Retina (tissue), 1 donor: Measurements from ENCODE around the gene RBM46.

Experiments
- DNase-seq: peaks from one replicate; pipeline ENCODE4 v3.0.0-alpha.2; 2016

Gene RBM46, protein sequence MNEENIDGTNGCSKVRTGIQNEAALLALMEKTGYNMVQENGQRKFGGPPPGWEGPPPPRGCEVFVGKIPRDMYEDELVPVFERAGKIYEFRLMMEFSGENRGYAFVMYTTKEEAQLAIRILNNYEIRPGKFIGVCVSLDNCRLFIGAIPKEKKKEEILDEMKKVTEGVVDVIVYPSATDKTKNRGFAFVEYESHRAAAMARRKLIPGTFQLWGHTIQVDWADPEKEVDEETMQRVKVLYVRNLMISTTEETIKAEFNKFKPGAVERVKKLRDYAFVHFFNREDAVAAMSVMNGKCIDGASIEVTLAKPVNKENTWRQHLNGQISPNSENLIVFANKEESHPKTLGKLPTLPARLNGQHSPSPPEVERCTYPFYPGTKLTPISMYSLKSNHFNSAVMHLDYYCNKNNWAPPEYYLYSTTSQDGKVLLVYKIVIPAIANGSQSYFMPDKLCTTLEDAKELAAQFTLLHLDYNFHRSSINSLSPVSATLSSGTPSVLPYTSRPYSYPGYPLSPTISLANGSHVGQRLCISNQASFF

DNA sequence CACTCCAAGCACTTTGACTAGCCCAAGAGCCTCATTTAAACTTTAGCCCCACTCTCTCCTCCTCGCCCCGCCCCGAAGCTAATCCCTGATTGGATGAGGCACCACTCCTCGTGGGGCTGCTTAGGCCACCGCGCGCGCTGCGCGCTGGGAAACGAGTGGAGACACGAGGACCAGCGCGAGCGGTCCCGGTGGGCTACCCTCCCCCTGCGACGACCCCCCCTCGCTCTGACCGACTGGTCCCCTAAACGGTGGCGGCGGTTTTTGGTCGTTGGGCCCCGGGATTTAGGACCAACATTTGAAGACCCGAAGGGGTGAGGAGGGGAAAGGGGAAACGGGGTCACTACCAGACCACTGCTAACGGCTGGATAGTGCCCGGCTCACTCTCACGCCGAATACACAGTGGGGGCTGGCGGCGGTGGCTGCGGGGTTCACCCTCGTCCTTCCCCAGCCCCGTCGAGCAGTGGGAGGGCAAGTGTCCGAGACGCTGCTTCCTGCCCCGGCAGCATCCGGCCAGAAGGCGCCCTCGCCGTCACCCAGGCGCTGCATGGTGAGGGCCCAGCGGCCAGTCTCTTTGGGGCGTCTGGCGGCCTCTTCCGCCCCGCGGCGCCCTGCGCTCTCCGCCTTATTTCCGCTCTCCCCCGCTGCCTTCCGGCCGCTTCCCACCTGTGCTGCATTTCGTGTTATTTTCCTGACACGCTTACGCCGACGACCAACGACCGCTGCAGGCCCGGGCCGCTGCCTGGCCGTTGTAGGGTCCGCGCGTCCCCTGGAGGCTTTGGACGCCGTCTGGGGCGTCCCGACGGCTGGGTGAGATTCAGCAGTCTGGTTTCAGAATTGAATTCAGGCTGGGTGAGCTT, at the start of gene RBM46:
TSS of gene RBM46 (plus strand) at position 147 of the 857 bp plus-strand sequence. CDS start 15,481 bp downstream, outside the sequence.
- DNase-seq = no peak

DNA sequence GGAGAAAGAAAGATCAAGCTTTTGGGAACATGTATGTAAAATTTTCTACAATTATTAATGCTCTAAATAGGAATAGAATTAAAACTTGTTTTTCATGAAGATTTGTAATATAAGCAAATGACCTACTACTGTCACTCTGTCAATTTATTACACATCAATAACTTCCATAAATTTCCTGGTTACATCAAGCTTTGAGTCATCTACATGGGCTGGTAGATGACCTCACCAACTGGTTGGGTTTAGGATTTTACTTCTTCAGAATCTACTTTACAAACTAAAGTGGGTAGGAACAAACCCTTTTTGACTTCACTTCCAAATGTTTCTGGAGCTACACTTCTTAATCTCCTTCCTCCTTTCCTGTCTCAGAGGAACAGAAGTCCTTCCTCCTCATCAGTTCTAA, 49.3 kb upstream of the RBM46 start:
- no peak for DNase-seq

DNA sequence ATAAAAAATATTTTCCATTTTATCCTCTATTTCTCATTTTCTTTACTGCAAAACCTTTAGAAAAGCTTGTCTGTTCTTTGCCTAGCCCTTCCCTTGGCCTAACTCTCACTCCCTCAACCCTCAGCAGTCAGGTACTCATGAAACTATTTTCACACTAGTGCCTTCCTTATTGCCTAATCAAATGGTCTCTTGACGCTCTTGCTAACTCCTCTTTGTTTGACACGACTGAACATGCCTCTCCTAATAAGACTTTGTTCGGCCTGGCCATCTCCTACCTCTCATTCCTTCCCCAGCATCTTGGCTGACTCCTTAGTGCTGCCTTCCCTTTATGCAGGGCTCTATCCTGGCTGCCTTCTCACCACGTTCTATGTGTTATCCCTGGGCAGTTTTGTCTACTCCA, 48.4 kb upstream of the RBM46 start:
- DNase-seq = no peak

DNA sequence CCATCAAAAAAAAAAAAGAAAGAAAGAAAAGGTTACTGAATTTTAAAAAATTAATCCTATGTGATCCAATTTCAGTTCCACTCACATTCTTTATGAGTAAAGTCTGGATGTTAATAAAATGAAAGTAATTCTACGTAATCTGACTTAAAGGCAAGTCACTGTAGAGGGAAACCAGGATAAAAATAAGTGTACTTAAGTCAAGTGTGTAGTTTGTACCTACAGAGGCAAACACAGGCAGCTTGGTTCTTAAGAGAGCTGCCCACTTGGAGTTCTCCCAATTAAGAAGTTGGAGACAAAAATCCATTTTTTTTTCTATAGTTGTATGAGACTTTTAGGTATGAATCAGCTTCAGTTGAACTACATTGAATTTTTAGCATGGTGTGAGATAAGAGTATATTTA, 44.3 kb upstream of the RBM46 start:
- no peak for DNase-seq

DNA sequence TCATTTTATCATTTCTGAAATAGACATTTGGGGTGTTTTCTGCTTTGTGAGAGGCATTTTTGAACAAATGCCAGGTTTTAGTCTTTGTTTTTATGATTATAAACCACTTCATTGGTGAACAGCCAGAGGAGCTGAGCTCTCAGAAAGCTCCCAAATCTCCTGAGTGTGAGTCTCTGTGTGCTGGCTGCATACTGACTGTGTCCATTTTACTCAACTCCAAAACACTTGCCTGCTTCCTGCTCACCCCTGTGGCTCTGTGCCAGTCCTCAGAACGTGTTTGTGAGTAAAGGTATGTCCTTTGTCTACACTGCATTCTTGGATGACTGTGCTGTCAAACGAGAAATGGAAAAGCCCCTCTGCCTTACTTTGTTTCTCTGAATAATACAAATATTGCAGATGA, 42.6 kb upstream of the RBM46 start:
- DNase-seq = no peak

DNA sequence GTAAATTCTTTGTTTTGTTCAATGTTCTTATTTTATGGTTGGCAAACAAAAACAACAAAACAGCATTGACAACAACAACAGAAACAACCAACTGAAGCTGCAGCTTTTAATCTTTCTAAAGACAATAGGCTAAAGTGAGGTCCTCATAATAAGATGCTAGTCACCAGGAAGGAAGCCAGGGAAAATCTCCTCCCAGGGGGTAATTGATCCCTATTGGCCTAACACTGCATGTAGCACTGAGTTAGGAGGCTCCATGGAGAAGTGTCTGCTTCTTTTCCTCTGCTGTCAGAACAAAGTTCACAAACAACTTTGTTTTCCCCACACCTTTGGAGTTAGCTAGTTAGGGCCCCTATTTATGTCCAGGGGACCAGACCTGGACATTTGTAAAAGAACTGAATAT, 42.0 kb upstream of the RBM46 start:
- DNase-seq = no peak

DNA sequence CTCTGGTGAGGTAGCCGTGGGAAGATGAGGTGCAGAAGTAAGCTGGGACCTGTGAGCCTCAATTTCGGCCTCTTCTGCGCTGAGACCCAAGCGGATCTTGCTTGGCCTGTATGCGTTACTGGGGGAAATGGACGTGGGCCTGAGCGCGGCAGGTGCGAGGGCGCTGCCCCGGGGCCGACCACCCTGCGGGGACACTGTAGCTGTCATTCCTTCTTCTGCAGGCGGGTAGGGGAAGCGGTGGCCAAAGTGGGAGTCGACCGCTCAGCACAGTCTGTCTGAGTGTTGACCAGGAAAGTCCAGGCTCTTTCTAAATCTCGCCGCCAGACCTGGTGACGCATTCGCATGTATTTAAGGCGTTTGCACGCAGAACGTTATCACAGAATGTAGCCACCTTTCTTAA, 40.6 kb upstream of the RBM46 start:
- peak; percentile 51 for DNase-seq

DNA sequence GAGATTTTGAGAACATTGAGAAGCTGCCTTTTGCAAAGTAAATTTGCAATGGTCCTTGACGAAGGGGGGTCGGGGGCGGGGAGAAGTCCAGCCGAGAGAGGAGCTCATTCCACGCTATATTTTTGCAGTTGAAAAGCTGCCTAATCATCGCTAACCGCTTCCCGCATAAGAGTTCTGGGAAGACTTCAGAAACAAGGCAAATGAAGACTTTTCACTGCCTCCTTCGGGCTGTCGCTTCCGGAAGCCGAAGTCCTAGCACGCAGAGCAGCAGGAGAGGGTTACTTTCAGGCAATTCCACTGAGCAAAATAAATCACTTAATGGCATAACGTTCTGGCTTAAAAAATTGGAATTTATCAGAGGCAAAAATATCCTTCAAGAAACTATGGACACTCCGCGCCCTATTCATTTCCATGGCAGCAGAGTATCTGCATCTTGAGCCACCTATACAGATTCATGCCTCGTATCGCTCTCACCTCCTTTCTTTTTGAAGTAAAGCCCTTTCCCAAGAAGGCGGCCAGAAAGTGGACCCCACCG, 39.9 kb upstream of the RBM46 start:
- DNase-seq = peak; percentile 60

DNA sequence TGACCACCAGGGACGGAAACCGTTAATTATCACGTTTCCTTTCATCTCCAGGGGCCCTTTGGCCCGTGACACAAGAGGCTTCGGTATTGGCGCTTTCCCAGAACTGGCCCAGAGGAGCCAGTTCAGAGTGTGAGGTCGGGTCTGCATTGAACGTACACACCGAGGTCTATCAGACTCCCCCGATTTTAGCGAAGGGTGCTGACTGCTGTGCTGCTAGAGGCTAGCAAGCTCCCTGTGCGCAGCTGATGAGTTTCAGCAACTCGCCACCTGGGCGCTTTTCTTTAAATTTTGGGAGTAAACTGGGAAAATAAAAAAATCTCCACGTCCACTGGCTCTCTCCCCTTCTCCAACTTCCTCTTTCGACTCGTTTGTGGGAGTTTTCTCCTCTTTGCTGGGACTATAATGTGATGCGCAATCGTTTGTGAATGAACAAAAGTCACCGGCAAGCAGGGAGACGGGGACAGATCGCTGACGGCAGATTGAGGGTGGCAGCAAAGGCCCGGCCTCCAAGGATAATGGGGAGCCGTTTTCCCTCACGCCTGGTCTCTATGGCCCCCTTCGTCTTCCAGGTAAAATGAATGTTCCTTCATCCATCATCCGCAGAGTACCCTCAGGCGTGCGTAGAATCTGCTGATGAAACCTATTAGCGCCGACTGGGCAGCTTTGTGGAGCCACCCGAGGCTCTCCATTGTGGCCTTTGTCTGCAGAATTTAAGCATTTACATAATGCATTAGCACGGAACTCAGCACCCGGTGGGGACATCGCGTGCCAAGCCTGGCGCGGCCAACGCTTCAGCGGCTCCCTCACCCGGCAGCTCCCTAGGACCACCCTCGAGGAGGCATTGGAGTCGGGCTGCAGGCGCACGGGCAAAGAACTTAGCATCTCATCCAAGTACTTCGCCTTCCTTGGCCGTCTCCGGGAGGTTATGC, 38.9 kb upstream of the RBM46 start:
- DNase-seq = peak; percentile 82

DNA sequence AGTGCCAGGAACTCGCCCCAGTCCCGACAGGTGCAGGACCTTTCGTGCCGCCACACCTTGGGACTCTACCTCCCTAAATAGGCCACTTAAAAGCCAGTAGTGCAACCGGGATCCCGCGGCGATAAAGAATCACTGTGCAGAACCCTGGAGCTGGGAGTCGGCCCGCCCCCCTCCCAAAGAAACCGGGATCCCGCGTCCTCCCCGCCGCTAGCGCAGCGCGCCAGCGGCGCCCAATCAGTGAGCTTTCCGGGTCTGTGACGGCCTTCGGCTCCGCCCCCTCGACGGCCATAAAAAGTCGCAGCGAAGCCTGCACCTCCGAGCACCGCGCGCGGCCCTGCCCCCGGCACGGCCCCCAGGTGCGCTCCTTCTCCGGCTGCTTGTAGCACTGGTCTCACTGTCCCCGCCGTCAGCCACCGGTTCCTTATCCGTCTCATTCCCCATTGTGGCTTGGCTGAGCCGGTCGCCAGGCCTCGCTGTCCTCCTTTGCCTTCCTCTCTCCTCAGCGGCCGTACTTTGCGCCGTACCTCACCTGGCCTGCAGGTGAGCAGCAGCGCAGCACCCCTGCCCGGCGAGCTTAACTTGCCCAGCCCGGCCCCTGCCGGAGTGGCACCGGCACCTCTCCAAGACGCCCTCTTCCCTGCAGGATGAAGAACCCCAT, 37.3 kb upstream of the RBM46 start, which contains the start of gene LRAT:
TSS of gene LRAT (plus strand) at position 318 of the 658 bp plus-strand sequence. CDS start at position 645, 327 bp downstream.
- peak; percentile 70 for DNase-seq

DNA sequence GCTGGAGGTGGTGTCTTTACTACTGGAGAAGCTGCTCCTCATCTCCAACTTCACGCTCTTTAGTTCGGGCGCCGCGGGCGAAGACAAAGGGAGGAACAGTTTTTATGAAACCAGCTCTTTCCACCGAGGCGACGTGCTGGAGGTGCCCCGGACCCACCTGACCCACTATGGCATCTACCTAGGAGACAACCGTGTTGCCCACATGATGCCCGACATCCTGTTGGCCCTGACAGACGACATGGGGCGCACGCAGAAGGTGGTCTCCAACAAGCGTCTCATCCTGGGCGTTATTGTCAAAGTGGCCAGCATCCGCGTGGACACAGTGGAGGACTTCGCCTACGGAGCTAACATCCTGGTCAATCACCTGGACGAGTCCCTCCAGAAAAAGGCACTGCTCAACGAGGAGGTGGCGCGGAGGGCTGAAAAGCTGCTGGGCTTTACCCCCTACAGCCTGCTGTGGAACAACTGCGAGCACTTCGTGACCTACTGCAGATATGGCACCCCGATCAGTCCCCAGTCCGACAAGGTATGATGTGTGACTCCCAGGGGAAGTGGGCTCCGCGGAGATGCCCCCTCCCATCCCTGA, 36.6 kb upstream of the RBM46 start:
- DNase-seq = peak; percentile 52

DNA sequence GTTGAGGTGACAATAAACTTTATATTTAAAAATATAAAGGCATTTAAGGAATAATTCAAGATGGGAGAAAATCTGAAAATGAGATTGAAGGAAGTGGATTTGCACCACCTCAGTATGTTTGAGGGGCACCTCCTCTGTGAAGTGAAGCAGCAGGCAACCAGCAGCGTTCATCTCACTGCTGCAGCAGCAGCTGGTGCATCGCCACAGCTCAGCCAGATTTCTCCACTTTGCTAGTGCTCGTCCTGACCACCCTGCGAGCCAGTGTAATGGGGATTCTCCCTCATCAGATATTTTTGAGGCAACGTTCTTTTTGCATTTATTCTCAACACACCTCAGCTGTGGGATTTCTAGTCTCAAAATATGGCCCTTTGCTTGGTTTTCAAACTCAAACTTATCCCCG, 23.4 kb upstream of the RBM46 start:
- DNase-seq = no peak

DNA sequence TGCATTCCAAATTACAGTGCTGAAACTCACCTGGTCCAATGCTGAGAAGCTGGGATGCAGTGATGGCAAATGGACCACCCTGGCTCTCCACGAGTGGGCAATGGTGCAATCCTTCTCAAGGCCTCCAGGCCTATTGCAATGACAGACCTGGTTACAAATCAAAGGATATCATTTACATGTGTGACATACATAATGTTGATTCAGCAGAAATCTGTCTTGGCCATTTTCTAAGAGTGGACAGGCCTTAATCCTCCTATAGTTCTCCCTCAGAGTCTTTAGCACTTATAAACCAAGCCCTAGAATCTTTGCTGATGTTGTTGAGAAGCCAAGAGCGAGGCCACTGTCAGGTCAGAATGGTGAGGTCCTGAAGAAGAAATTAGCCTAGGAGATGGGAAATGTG, 20.2 kb upstream of the RBM46 start:
- DNase-seq = no peak

DNA sequence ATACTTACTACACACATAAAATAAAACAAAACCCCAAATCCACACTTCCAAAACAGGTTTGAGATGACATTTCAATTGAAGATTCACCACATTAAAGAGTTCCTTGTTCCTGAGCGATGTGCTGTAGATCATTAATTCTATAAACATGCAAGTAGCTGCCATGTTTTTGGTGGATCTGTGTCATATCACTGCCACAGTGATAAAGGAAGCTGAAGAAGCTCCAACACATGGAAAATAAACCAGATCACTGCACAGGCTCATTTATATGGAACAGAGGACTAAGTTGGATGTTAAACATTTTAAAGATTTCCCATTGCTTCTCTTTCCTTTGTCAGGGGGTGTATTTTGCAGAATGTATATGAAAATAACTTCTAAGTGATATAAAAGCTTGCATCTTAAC, 2.8 kb upstream of the RBM46 start:
- no peak for DNase-seq

DNA sequence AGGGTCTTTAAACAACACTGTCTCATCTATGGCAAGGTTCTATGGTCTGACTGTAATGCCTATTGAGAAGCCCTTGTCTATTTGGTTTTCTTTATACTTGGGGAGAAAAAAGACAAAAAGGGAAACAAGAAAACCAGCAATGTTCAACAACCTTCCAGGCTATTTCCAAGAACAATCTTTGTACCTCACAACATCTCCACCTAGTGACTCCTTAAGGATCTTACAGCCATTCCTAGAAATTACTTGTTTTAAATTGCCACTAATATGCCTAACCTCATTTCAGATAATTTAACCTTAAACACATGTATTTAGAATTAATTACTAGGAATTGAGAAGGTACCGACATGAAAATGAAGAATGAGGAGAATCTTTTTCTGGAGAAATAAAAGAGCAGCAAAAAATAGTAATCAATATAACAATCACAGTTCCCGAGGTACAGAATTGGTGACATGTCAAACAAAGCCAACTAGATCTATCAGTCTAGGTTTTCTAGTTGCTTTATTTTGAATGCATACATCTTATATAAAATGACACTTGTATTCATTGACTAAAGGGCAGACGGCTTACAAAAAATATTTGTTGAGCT, 1.6 kb upstream of the RBM46 start:
- DNase-seq = no peak

DNA sequence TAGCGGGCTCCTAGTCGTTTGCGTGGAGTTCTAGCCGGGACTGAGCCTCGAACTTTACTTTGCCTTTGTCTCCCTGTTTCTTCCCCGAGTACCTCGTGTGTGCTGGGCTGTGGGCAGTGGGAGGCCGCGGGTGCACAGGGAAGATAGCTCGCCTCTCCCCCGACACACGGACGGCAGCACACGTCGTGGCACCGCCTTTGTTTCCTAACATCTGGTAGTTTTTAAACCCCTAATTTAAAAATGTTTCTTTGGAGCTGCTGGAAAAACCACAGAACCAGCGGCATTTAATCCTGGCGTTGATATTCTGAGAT, 866 bp downstream of the RBM46 start:
- no peak for DNase-seq

DNA sequence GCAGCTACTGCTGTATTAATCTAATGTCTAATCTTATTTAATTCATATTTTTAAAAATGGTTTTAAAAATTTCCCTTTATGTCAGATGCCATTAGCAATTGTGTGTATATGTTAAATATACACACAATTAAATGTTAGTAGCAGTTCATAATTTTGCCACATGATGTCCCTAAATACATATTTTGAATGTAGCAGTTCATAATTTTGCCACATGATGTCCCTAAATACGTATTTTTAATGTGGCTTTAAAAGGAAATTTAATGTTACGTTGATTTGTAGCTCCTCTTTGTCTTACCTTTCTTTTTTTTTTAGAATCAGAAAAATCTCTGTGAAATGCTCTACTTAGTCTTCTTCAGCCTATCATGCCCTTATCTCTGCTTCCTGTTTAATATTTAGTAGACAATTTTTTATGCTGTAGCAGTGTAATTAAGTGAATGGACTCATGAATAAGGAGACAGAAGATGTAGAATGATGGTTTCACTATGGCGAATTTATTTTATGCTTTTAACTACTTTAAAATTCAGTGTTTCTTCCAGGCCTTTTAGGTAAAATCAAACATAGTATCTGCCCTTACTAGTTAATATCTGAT, 26.1 kb downstream of the RBM46 start:
- no peak for DNase-seq

DNA sequence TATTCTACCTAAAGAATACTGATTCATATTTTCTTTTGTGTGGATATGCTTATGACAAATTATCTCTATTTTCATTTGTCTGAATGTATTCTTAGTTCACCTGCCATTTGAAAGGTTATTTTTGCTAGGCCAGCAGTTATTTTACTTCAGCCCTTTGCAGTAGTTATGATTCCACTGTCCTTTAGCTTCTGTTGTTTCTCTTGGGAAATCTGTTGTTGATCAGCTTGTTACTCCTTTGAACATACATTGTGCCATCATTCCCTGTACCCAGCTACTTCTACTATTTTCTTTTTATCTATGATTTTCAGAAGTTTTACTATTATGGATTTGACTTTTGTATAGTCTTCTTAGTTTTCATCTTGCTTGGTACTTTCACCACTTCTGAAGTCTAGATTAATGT, 37.2 kb downstream of the RBM46 start:
- DNase-seq = no peak

DNA sequence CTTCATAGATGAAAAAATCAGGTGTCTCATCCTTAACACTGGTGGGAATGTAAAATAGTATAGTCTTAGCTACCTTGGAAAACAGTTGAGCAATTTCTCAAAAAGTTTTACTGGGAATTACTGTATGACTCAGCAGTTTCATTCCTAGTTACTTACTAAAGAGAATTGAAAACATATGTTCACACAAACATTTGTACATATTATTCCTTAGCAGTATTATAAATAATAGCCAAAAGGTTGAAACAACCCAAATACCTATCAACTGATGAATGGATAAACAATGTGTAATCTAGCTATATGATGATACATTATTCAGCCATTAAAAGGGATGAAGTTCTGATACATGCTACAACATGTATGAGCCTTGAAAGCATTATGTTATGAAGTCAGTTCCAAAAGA, 41.7 kb downstream of the RBM46 start:
- no peak for DNase-seq

DNA sequence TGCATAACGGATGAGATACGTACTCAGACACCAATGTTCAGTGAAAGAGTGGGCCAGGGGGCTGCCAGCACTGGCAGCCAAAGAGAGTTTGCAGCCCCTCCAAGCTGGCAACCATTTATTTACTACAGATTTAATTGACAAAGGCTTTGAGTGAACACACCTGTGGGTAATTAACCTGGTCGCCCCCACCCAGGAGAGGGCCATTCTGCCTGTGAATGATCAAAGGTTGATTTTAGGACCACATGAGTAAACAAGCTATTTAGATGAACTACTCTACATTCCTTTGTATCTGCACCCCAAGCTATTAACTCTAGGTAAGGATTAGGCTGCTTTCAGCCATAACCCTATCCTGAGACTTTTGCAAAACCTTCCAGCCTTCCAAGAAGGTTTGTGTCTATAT, 55.0 kb downstream of the RBM46 start:
- DNase-seq = no peak

DNA sequence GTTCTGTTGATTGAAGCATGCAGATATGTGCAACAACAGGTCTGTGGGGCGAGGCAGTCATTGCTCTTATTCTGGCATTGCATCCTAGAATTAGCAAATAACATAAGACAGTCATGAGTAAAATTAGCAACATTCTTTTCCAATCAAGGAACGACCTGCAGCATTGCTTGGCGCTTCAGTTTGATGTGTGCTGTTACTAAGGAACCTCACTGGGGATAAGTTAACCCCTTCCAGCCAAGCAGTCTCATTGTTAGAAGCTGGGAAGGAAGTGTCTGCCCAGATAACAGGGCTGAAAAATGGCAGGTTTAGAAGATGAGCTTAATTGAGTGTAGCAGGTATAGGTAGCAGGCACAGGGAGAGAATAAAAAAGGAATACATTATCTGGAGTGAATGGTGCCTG, 55.4 kb downstream of the RBM46 start:
- DNase-seq = no peak
